ENCODE measurements around the gene MRPS33.
"Not testable (repeated sequence)": the region's sequence is repeated elsewhere in the genome, so short reads cannot be mapped to it uniquely, and the experiment has no call there.

MRPS33 gene
- total RNA-seq = 23.7 to 25.3 reads per million in 2 donors

GRCh38 chr7:141014524-141015395 lies at the start of gene MRPS33:
TSS of gene MRPS33 (minus strand) at chr7:141014952. CDS start at chr7:141010633, 4,319 bp downstream.
- DNase-seq = peak; percentile 74

- no peak for DNase-seq
These were observed 43.0 kb upstream of the MRPS33 start for GRCh38 chr7:141057788-141058187.

GRCh38 chr7:141055146-141055545 lies 40.4 kb upstream of the MRPS33 start:
- no peak for DNase-seq

- peak; percentile 16 for DNase-seq
These were observed 38.9 kb upstream of the MRPS33 start for GRCh38 chr7:141053626-141054025.

GRCh38 chr7:141045842-141046620 lies 31.3 kb upstream of the MRPS33 start:
- no peak for DNase-seq

- DNase-seq = no peak
These were observed 30.5 kb upstream of the MRPS33 start for GRCh38 chr7:141045126-141045841.

GRCh38 chr7:141043616-141044015 lies 28.9 kb upstream of the MRPS33 start:
- no peak for DNase-seq

GRCh38 chr7:141042222-141043193 lies 27.8 kb upstream of the MRPS33 start:
- DNase-seq = no peak

GRCh38 chr7:141039376-141039775 lies 24.6 kb upstream of the MRPS33 start:
- no peak for DNase-seq

- not testable (repeated sequence) for DNase-seq
These were observed 23.3 kb upstream of the MRPS33 start for GRCh38 chr7:141038100-141038499.

- DNase-seq = not testable (repeated sequence)
These were observed 18.0 kb upstream of the MRPS33 start for GRCh38 chr7:141032539-141033323.

- DNase-seq = no peak
These were observed 14.0 kb upstream of the MRPS33 start for GRCh38 chr7:141028767-141029166.

GRCh38 chr7:141027043-141027442 lies 12.3 kb upstream of the MRPS33 start:
- DNase-seq = no peak

GRCh38 chr7:141024668-141025067 lies 9.9 kb upstream of the MRPS33 start:
- DNase-seq = no peak

GRCh38 chr7:141023295-141023694 lies 8.5 kb upstream of the MRPS33 start:
- DNase-seq = no peak

- no peak for DNase-seq
These were observed 2.8 kb upstream of the MRPS33 start for GRCh38 chr7:141017555-141017954.

GRCh38 chr7:141016349-141016748 lies 1.6 kb upstream of the MRPS33 start:
- DNase-seq = no peak

GRCh38 chr7:141014125-141014523 lies 628 bp downstream of the MRPS33 start:
- DNase-seq = no peak

GRCh38 chr7:141013345-141013715 lies 1.4 kb downstream of the MRPS33 start:
- DNase-seq = no peak

- no peak for DNase-seq
These were observed 1.9 kb downstream of the MRPS33 start for GRCh38 chr7:141012696-141013344.

Data from activated gamma-delta T cell (primary cell).